Type B pancreatic cell (in vitro differentiated cells): ENCODE data around the gene SOAT1. TPM values are rescaled to one million over a fixed set of nuclear protein-coding genes. Genes with fewer than 3 reads are reported as not detected.

Source experiments
- DNase-seq: peaks from one replicate; pipeline ENCODE4 v3.0.0; 2021; ENCODE audit warnings: mixed read lengths; ENCODE audit not compliant: unreplicated experiment; ENCODE audit errors: extremely low spot score
- H3K27ac Mint-ChIP-seq: 2 replicates; pipeline ENCODE4 v1.8.0; 2021; ENCODE audit warnings: mild to moderate bottlenecking, mixed read lengths
- H3K27me3 Mint-ChIP-seq: 2 replicates; pipeline ENCODE4 v1.8.0; 2021; ENCODE audit warnings: mixed read lengths
- H3K36me3 Mint-ChIP-seq: 2 replicates; pipeline ENCODE4 v1.8.0; 2021; ENCODE audit warnings: mixed read lengths
- H3K4me1 Mint-ChIP-seq: one replicate; pipeline ENCODE4 v1.8.0; 2021; ENCODE audit warnings: mixed read lengths; ENCODE audit not compliant: unreplicated experiment
- H3K4me3 Mint-ChIP-seq: 2 replicates; pipeline ENCODE4 v1.8.0; 2021; ENCODE audit warnings: mild to moderate bottlenecking, mixed read lengths
- H3K9me3 Mint-ChIP-seq: 2 replicates; pipeline ENCODE4 v1.8.0; 2021; ENCODE audit warnings: mixed read lengths
- total RNA-seq: library from RNA; stranded (reverse); gene quantifications from 2 replicates; pipeline ENCODE4 v1.2.1, GENCODE V29; 2021; ENCODE audit warnings: low replicate concordance
- TF ChIP-seq, protein P1 (sequence below): fragments of 200-600 bp; sonication (generic); conservative IDR thresholded peaks from 2 replicates; pipeline ENCODE4 v1.5.0; 2021; ENCODE audit warnings: antibody characterized with exemption, mild to moderate bottlenecking

SOAT1 gene
- total RNA-seq, 1 donor from 2014 or later = 43.7 TPM

DNA sequence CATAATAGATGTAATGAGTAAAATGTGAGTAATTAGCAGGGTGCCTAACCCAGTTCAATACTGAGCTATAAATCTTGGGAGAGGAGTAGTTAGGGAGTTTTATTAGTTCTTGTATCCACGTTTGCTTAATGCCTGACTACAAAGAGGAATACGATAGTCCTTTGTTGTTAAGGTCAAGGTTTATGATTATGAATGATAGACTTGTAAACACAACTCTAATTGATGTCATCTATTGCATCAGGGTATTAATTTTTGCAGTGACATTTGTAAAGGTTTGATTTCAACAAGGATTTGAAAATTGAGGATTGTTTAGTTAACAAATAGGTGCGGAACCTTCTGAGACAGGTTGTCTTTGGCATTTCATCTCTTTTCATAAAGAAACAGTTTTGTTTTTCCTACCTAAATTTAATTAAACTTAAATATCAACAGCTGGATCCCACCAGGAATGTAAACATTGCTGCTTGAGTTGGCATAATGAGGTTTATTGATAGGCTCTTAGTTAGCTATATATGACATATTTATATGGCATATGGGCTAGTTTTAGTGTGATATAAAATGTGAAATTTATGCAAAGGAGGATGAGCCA lies 9.7 kb downstream of the SOAT1 start:
- DNase-seq = no peak
- TF ChIP-seq, protein P1, sequence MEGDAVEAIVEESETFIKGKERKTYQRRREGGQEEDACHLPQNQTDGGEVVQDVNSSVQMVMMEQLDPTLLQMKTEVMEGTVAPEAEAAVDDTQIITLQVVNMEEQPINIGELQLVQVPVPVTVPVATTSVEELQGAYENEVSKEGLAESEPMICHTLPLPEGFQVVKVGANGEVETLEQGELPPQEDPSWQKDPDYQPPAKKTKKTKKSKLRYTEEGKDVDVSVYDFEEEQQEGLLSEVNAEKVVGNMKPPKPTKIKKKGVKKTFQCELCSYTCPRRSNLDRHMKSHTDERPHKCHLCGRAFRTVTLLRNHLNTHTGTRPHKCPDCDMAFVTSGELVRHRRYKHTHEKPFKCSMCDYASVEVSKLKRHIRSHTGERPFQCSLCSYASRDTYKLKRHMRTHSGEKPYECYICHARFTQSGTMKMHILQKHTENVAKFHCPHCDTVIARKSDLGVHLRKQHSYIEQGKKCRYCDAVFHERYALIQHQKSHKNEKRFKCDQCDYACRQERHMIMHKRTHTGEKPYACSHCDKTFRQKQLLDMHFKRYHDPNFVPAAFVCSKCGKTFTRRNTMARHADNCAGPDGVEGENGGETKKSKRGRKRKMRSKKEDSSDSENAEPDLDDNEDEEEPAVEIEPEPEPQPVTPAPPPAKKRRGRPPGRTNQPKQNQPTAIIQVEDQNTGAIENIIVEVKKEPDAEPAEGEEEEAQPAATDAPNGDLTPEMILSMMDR = no peak
- Mint-ChIP-seq H3K4me3 (no peak overlapping the region), H3K27me3 (peaks cover 6% of the 10 kb centered on the region), H3K9me3 (no peaks in the 10 kb centered on the region), H3K4me1 (no peaks in the 10 kb centered on the region), H3K27ac (no peak overlapping the region), H3K36me3 (peaks cover 45% of the 10 kb centered on the region)

DNA sequence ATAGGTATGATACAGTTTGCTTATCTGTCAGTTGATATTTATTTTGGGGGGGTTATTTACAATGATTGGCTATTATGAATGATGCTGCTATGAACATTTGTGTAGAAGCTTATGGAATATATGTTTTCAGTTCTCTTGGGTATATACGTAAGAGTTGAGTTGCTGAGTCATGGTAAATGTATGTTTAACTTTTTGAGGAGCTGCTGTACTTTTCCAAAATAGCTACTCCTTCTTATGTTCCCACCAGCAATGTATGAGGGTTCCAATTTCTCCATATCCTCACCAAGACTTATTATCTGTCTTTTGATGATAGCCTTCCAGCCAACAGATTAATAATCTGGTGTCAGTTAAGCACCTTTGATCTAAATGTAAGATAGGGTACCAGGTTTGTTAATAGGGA lies 11.9 kb downstream of the SOAT1 start:
- H3K27me3 Mint-ChIP-seq = peaks cover 3% of the 10 kb centered on the region
- H3K36me3 Mint-ChIP-seq = peaks cover 46% of the 10 kb centered on the region
- H3K4me1 Mint-ChIP-seq = no peaks in the 10 kb centered on the region
- TF ChIP-seq, protein P1 = no peak
- no peak for DNase-seq
- H3K4me3 Mint-ChIP-seq = no peak overlapping the region
- H3K27ac Mint-ChIP-seq = no peak overlapping the region
- no peaks in the 10 kb centered on the region for H3K9me3 Mint-ChIP-seq

- Mint-ChIP-seq H3K36me3 (peaks cover 37% of the 10 kb centered on the region), H3K27me3 (no peaks in the 10 kb centered on the region), H3K27ac (no peak overlapping the region), H3K9me3 (no peaks in the 10 kb centered on the region), H3K4me1 (no peaks in the 10 kb centered on the region), H3K4me3 (no peak overlapping the region)
- no peak for DNase-seq
- TF ChIP-seq, protein P1 = no peak
Observed at GRCh38 chr1:179310291-179310690, 16.7 kb downstream of the SOAT1 start.

DNA sequence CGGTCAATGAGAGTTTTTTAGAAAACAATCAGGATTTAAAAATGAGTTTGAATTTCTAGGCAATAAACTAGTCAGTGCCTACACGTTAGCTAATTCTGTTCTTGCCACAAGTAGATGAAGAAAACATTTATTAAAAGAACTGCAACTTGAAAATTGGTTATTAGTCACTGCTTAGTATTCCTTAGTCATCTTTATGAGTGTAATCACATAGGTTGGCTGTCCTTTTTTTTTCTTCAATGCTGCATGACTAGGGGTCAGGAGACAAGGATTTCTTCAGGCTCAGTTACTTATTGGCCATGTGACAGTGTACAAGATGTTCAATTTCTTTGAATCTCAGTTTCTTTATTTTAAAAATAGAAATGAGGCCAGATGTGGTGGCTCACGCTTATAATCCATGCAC lies 17.1 kb downstream of the SOAT1 start:
- Mint-ChIP-seq H3K9me3 (no peaks in the 10 kb centered on the region), H3K27me3 (no peaks in the 10 kb centered on the region), H3K4me3 (no peak overlapping the region), H3K36me3 (peaks cover 33% of the 10 kb centered on the region), H3K4me1 (no peaks in the 10 kb centered on the region), H3K27ac (no peak overlapping the region)
- DNase-seq = no peak
- TF ChIP-seq, protein P1 = no peak

- Mint-ChIP-seq H3K4me3 (no peak overlapping the region), H3K4me1 (no peaks in the 10 kb centered on the region), H3K9me3 (no peaks in the 10 kb centered on the region), H3K27ac (no peak overlapping the region), H3K27me3 (no peaks in the 10 kb centered on the region), H3K36me3 (peaks cover 32% of the 10 kb centered on the region)
- no peak for DNase-seq
- TF ChIP-seq, protein P1 = no peak
Observed at GRCh38 chr1:179311149-179311700, 17.6 kb downstream of the SOAT1 start.

DNA sequence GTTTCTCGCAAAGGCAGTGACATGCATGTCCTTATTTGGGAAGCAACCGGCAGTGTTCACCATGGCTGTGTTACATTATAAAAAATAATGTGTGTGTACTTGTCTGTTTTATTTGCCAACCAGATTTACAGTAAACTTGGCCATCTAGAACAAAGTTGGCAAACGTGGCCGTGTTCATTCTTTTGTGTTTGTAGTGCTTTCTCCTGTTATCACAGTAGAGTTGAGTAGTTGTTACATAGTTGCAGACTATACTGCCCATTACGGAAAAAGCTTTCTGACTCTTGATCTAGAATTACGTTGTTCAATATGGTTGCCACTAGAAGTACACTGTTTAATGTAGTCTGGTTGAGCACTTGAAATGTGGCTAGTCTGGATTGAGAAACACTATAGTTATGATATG lies 19.4 kb downstream of the SOAT1 start:
- TF ChIP-seq, protein P1 = no peak
- Mint-ChIP-seq H3K27ac (no peak overlapping the region), H3K36me3 (peaks cover 24% of the 10 kb centered on the region), H3K9me3 (no peaks in the 10 kb centered on the region), H3K4me1 (no peaks in the 10 kb centered on the region), H3K27me3 (no peaks in the 10 kb centered on the region), H3K4me3 (no peak overlapping the region)
- no peak for DNase-seq
